Measurements from ENCODE around the gene CDH16.
A peak's percentile ranks its signal among the peaks of the same experiment; 100 is the strongest.
"Not testable (repeated sequence)": the region's sequence is repeated elsewhere in the genome, so short reads cannot be mapped to it uniquely, and the experiment has no call there.

The CDH16 gene

GRCh38 chr16:66918803-66919568 lies at the start of gene CDH16:
Gene CDH16, minus strand, starts transcription at chr16:66918885. Its CDS starts 820 bp downstream, at chr16:66918065.
- DNase-seq (ENCODE audit: low read depth) = no peak

GRCh38 chr16:66964049-66964448 lies 45.4 kb upstream of the CDH16 start:
- DNase-seq (ENCODE audit: low read depth) = no peak

- no peak for DNase-seq (ENCODE audit: low read depth)
Observed at GRCh38 chr16:66961914-66962313, 43.2 kb upstream of the CDH16 start.

- DNase-seq (ENCODE audit: low read depth) = peak; percentile 22
Observed at GRCh38 chr16:66961065-66961744, 42.5 kb upstream of the CDH16 start, which contains the start of gene CES3. Gene CES3, plus strand, starts transcription at chr16:66961266. Its CDS starts 42 bp downstream, at chr16:66961308.

GRCh38 chr16:66960270-66960669 lies 41.6 kb upstream of the CDH16 start:
- DNase-seq (ENCODE audit: low read depth) = no peak

DNA sequence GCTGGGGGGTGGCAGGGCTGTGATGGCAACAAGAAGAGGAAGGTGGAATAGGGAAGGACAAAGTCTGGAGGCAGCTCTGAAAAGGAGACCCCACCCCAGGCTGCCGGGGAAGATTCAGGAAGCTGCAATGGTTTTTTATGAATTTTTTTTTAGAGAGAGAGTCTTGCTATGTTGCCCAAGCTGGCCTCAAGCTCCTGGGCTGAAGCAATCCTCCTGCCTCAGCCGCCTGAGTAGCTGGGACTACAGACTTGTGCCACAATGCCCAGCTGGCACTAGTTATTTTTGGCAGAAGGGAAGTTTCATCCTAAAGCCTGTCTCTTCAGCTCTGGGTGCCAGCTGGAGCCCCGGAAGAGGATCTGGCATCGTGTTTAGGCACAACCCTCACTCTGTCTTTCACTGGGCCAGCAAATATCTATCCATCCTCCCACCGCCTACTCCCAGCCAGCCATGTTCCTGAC lies 41.0 kb upstream of the CDH16 start:
- no peak for DNase-seq (ENCODE audit: low read depth)

DNA sequence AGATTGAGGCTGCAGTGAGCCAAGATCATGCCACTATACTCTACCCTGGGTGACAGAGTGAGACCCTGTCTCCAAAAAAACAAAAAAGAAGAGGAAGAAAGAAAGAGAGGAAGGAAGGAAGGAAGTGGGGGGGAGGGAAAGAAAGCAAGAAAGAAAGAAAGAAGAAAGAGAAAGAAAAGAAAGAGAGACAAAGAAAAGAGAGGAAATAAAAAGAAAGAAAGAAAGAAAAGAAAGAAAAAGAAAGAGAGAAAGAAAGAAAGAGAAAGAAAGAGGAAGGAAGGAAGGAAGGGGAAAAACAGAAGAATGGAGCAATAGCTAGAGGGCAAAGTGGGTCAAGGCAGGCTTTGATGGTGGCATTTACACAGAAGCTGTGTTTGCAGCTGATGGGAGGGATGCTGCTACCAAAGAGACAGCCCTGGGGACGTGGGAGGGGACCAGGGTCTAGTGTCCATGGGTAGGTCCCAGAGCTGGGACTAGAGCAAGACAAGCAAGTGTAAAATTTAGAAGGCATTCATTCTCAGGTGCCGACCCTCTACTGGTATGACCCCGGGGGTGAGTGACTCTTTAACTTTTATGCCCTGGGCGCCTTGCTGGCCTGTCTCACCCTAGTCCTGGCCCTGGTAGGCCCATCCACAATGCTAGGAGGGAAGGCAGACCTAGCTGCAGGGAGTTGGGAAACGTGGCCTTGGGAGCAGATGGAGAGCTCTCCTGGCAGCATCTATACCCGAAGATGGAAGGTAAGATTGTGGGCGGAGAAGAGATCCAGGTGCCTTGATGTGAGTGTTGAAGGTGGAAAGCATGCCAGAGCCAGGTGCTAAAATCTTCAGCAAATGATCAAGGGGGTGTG lies 40.4 kb upstream of the CDH16 start:
- DNase-seq (ENCODE audit: low read depth) = no peak

GRCh38 chr16:66956154-66956457 lies 37.4 kb upstream of the CDH16 start:
- DNase-seq (ENCODE audit: low read depth) = not testable (repeated sequence)

DNA sequence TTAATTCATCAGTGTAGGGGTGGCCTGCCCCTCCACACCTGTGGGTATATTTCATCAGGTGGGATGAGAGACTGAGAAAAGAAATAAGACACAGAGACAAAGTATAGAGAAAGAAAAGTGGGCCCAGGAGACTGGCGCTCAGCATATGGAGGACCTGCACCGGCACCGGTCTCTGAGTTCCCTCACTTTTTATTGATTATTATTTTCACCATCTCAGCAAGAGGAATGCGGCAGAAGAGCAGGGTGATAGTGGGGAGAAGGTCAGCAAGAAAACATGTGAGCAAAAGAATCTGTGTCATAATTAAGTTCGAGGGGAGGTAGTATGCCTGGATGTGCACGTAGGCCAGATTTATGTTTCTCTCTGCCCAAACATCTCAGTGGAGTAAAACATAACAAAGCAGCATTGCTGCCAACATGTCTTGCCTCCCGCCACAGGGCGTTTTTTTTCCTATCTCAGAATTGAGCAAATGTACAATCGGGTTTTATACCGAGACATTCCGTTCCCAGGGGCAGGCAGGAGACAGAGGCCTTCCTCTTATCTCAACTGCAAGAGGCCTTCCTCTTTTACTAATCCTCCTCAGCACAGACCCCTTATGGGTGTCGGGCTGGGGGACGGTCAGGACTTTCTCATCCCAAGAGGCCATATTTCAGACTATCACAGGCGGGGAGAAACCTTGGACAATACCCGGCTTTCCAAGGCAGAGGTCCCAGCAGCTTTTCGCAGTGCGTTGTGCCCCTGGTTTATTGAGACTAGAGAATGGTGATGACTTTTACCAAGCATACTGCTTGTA lies 36.9 kb upstream of the CDH16 start:
- DNase-seq (ENCODE audit: low read depth) = not testable (repeated sequence)

DNA sequence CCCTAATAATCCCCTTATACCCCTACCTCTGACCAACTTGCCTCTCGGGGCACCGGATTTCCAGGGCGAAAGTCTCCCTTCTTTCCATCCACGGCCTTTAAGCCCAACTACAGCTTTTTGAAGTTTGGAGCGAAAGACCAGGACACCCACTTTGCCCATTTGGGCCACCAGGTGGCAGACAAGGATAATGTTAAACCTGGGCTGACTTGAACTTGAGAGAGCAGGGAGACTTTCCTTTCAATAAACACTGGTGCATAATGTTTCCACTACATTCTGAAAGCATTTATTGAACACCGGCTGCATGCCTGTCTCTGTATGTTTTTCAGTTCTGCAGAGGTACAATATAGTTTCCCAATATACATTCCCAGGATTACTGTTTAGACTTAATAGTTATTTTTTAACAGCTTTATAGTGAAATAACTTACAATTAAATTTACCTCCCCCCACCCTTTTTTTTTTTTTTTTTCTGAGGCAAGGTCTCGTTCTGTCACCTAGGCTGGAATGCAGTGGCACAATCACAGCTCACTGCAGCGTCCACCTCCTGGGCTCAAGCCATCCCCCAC lies 35.5 kb upstream of the CDH16 start:
- peak; percentile 59 for DNase-seq (ENCODE audit: low read depth)

GRCh38 chr16:66953462-66954096 lies 34.9 kb upstream of the CDH16 start:
- DNase-seq (ENCODE audit: low read depth) = no peak

GRCh38 chr16:66952430-66953110 lies 33.9 kb upstream of the CDH16 start:
- no peak for DNase-seq (ENCODE audit: low read depth)

DNA sequence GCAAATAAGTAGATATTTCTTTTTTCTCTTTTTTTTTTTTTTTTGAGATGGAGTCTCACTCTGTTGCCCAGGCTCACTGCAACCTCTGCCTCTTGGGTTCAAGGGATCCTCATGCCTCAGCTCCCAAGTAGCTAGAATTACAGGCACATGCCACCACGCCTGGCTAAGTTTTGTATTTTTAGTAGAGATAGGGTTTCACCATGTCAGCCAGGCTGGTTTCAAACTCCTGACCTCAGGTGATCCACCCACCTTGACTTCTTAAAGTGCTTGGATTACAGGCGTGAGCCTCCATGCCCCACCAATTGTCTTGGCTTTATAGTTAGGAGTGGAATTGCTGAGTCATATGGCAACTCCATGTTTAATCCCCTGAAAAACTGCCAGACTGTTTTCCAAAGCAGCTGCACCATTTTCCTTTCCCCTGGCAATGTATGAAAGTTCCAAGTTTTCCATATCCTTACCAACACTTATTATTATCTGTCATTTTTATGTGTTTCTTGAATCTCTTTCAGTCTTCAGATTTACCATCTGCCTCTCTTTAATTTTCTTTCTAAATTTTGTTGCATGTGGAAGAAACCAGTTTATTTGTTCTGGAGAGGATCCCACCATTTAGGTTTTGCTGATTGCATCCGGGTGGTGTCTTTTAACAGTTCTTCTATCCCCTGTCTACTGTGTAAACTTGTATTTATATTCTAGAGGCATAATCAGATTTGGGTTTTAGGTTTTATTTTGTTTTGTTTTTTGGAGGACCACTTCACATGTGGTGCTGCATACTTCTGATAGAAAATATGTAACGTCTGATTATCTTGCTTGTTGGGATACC lies 32.5 kb upstream of the CDH16 start:
- no peak for DNase-seq (ENCODE audit: low read depth)

DNA sequence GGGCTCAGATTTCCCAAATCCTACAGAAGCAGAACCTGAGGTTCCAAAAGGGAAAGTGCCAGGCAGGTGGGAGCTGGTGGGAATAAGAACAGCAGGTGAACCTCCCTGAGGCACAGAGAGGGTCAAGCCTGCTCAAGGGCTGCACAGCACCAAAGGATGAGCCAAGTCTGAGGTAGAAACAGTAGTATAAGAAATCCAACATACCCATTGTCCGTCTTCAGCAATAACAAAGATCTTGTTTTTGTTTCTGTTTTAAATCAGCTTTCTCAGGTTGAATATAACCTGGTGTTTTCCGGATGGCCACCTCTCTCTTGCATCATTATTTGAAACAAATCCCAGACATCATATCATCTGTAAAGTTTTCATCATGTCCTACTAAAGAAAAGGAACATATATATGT lies 31.8 kb upstream of the CDH16 start:
- DNase-seq (ENCODE audit: low read depth) = no peak

GRCh38 chr16:66949472-66949871 lies 30.8 kb upstream of the CDH16 start:
- DNase-seq (ENCODE audit: low read depth) = no peak

- DNase-seq (ENCODE audit: low read depth) = no peak
Observed at GRCh38 chr16:66948837-66949225, 30.1 kb upstream of the CDH16 start.

DNA sequence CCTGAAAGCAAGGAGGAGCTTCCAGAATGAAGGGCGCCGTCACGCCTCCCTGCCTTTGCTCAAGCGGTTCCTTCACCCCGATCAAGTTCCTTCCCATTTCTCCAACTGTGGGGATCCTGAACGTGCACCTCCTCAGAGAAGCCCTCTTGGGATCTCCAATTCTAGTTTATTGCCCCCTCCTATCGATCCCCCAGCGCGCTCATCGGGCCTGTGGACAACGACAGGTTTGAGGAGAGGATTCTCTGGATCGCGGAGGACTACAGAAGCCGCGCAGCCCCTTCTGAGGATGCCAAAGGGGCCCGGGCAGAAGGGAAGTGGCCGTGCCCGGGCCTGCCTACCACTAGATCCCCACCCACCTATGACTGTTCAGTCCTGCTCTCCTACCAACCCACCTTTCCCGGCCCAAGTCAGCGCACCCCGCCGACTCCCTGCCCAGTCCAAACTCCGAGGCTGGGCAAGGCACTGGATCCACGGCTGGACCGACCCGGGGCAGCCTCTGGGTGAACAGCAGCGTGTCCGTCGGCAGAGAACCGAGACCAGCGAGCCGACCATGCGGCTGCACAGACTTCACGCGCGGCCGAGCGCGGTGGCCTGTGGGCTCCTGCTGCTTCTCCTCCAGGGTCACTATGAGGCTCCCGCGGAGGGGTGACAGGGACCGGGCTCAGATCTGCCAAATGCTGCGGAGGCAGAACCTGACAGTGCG lies 29.6 kb upstream of the CDH16 start:
- DNase-seq (ENCODE audit: low read depth) = no peak

DNA sequence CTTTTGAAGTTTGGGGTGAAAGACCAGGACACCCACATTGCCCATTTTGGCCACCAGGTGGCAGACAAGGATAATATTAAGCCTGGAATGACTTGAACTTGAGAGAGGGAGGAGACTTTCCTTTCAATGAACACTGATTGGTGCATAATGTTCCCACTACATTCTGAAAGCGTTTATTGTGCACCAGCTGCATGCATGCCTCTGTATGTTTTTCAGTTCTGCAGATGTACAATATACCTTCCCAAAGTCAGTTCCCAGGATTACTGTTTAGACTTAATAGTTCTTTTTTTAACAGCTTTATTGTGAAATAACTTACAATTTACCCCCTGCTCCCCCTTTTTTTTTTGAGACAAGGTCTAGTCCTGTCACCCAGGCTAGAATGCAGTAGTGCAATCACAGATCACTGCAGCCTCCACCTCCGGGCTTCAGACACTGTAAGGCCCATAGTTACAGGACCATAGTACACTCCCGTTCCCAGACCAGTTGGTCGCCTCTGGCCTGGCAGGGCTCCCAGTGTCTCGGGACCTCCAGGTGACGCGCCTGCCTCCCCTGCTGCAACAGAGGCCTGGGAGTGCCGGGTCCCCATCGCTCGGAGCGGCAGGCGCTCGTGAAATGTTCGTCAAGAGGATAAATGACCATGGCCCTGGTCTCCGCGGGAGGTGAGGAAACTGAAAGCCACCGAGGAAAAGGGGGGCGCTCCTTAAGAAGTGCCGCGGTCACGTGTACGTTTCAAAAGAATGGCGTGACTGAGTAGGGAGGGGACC lies 28.8 kb upstream of the CDH16 start:
- peak; percentile 74 for DNase-seq (ENCODE audit: low read depth)
